Pancreas (tissue), 10 donors: ENCODE measurements around the gene HAUS7. TPM values are rescaled to one million over a fixed set of nuclear protein-coding genes. Genes with fewer than 3 reads are reported as not detected.

Experiments
- ATAC-seq, 4 donors: fragments of 200-7000 bp; cut with Tn5 transposase; one replicate each; pipeline versions ENCODE4 v1.8.0 to v1.9.1; 2020; ENCODE audit warnings: mild to moderate bottlenecking in 4 of 4, moderate library complexity in 4 of 4
- DNase-seq, 6 donors: peaks; one replicate each; pipeline ENCODE4 v3.0.0-alpha.2; 2020
- FAIRE-seq: peaks from 2 replicates; lab custom pipeline; 2012; peaks lifted over from hg19 to GRCh38; lab: Jason Lieb, UNC
- H3K27ac ChIP-seq, 4 donors: fragments of 200-600 bp; sonication (generic); 1 replicate in 3 of 4; 2 replicates in 1 of 4; pipeline versions ENCODE4 v1.5.0 to v1.8.0; 2020
- H3K27me3 ChIP-seq, 4 donors: fragments of 200-600 bp; one replicate each; pipeline ENCODE4 v1.8.0; 2021
- H3K36me3 ChIP-seq, 3 donors: fragments of 200-600 bp; sonication (generic) in 1 of 3; one replicate each; pipeline versions ENCODE4 v1.5.0 to v1.8.0; 2020 to 2021
- H3K4me1 ChIP-seq, 3 donors: fragments of 200-600 bp; one replicate each; pipeline ENCODE4 v1.8.0; 2021
- H3K4me3 ChIP-seq, 4 donors: fragments of 200-600 bp; sonication (generic) in 2 of 4; one replicate each; pipeline versions ENCODE4 v1.5.0 to v1.8.0; 2020 to 2021
- H3K9me3 ChIP-seq, 4 donors: fragments of 200-600 bp; one replicate each; pipeline ENCODE4 v1.8.0; 2021
- CTCF ChIP-seq, 4 donors: fragments of 200-600 bp; sonication (generic) in 3 of 4; IDR thresholded peaks; one replicate each; pipeline versions ENCODE4 v1.5.0 to v1.8.0; 2021; ENCODE audit warnings: antibody characterized with exemption in 4 of 4
- whole genome bisulfite sequencing, 2 donors: extraction: QIAGEN DNeasy Blood & Tissue Kit; methylation state at CpG; one replicate each; pipeline ENCODE4 v1.1.7; 2013; 5-methylcytosine and 5-hydroxymethylcytosine counted together
- intact Hi-C, 3 donors: fragments of 100-400 bp; cut with DNase I; formaldehyde crosslinking; loops; one replicate each; pipeline versions ENCODE4 v1.11.1 to v1.14.2; 2022
- polyA plus RNA-seq, 2 donors: library from polyadenylated mRNA; stranded (reverse); fragments of 200-250 nt; gene quantifications; one replicate each; pipeline ENCODE4 v1.2.3, GENCODE V29; 2013
- total RNA-seq, 6 donors: library from RNA; stranded (reverse); fragmentation: NEBNext Ultra II Directional in 4 of 6; extraction: Animal tissue kit (Norgen Biotek cat#: 25700) in 4 of 6; gene quantifications; one replicate each; pipeline versions ENCODE4 v1.2.1 to v1.2.4, GENCODE V29; 2021 to 2023
- donor health status: healthy with polysubstance abuse.
- donor health status: DM: no; HTN: no; CAD: no; lungs with moderate emphysema.
- donor health status: DM: no; HTN: no; CAD: no.
- donor health status: control.
- donor health status: control.
- donor health status: Bipolar disorder and iron deficiency.
- donor health status: DM: yes; HTN: yes; CAD: no.
- donor health status: DM: no; HTN: no; CAD: no.
- donor health status: DM: no; HTN: no; CAD: no.
- donor health status: DM: yes; HTN: yes; CAD: no.

HAUS7 gene
- total and polyA plus RNA-seq, 8 donors = 4.9 to 44.1 (median 9.5) TPM

- ATAC-seq (no peak), FAIRE-seq (no peak), DNase-seq (no peak)
- 78 to 79% methylated on average over 27 to 30 of the region's 30 CpGs for WGBS, 2 donors
- intact Hi-C loops = no loop called here
- H3K4me3 ChIP-seq = no peak overlapping the region
- H3K36me3 ChIP-seq = no peaks in the 10 kb centered on the region
- peaks cover 0 to 4% (median 0%) of the 10 kb centered on the region in 4 donors for H3K27me3 ChIP-seq
- TF ChIP-seq CTCF (IDR thresholded peaks at IDR 0.05) = no peak
- H3K4me1 ChIP-seq = no peaks in the 10 kb centered on the region
- no peaks in the 10 kb centered on the region for H3K9me3 ChIP-seq
- H3K27ac ChIP-seq = no peak overlapping the region
Observed at GRCh38 chrX:153409414-153410101, 60.8 kb downstream of the HAUS7 start.

GRCh38 chrX:153408871-153409351, 61.5 kb downstream of the HAUS7 start:
- no peak for FAIRE-seq
- no peak for DNase-seq
- intact Hi-C loops = no loop called here
- Histone ChIP-seq H3K4me3 (no peak overlapping the region), H3K27ac (no peak overlapping the region), H3K27me3 (peaks cover 0 to 4% (median 0%) of the 10 kb centered on the region in 4 donors), H3K4me1 (no peaks in the 10 kb centered on the region), H3K9me3 (no peaks in the 10 kb centered on the region), H3K36me3 (no peaks in the 10 kb centered on the region)
- ATAC-seq = no peak
- TF ChIP-seq CTCF (IDR thresholded peaks at IDR 0.05) = no peak
- 82 to 89% methylated on average over 11 to 12 of the region's 12 CpGs for WGBS, 2 donors

- WGBS, 2 donors = 66 to 82% methylated on average over 10 of the region's 10 CpGs
- Histone ChIP-seq H3K4me1 (no peaks in the 10 kb centered on the region), H3K27ac (no peak overlapping the region), H3K9me3 (no peaks in the 10 kb centered on the region), H3K27me3 (peaks cover 0 to 4% (median 0%) of the 10 kb centered on the region in 4 donors), H3K36me3 (no peaks in the 10 kb centered on the region), H3K4me3 (no peak overlapping the region)
- TF ChIP-seq CTCF (IDR thresholded peaks at IDR 0.05) = no peak
- intact Hi-C loops = no loop called here
- FAIRE-seq (no peak), ATAC-seq (no peak), DNase-seq (no peak)
Observed at GRCh38 chrX:153408221-153408721, 62.1 kb downstream of the HAUS7 start.

GRCh38 chrX:153407736-153408135, 62.6 kb downstream of the HAUS7 start:
- H3K9me3 ChIP-seq = no peaks in the 10 kb centered on the region
- no peak overlapping the region for H3K4me3 ChIP-seq
- intact Hi-C loops = no loop called here
- no peak for ATAC-seq
- H3K27me3 ChIP-seq = peaks cover 0 to 4% (median 0%) of the 10 kb centered on the region in 4 donors
- H3K27ac ChIP-seq = no peak overlapping the region
- no peak for FAIRE-seq
- H3K4me1 ChIP-seq = no peaks in the 10 kb centered on the region
- no peaks in the 10 kb centered on the region for H3K36me3 ChIP-seq
- WGBS, 2 donors = 68 to 75% methylated on average over 3 of the region's 3 CpGs
- DNase-seq = no peak
- TF ChIP-seq CTCF (IDR thresholded peaks at IDR 0.05) = no peak

- Histone ChIP-seq H3K4me3 (no peak overlapping the region), H3K27ac (no peak overlapping the region), H3K9me3 (no peaks in the 10 kb centered on the region), H3K27me3 (peaks cover 0 to 4% (median 0%) of the 10 kb centered on the region in 4 donors), H3K4me1 (no peaks in the 10 kb centered on the region), H3K36me3 (no peaks in the 10 kb centered on the region)
- ATAC-seq = no peak
- TF ChIP-seq CTCF (IDR thresholded peaks at IDR 0.05) = no peak
- no peak for DNase-seq
- FAIRE-seq = no peak
- intact Hi-C loops = no loop called here
- WGBS, 2 donors = 64 to 77% methylated on average over 7 of the region's 7 CpGs
Observed at GRCh38 chrX:153406903-153407302, 63.5 kb downstream of the HAUS7 start.
